Activated CD8-positive, alpha-beta memory T cell treated with anti-CD3 and anti-CD28 coated beads for 36 hours (primary cell): Measurements from ENCODE around the gene HHIPL2. TPM values are rescaled to one million over a fixed set of nuclear protein-coding genes. Genes with fewer than 3 reads are reported as not detected.
"Not testable (repeated sequence)": the region's sequence is repeated elsewhere in the genome, so short reads cannot be mapped to it uniquely, and the experiment has no call there.

Source experiments
- CTCF ChIA-PET: fragments of 350-600 bp; sonication (Branson Sonifier 250); formaldehyde crosslinking; loops from one replicate; lab custom pipeline; 2021; ENCODE audit warnings: antibody characterized with exemption; lab: Charles Lee
- POLR2A ChIA-PET: fragments of 350-600 bp; sonication (Branson Sonifier 250); formaldehyde crosslinking; loops from one replicate; lab custom pipeline; 2021; ENCODE audit warnings: antibody characterized with exemption; lab: Charles Lee
- total RNA-seq, 2 experiments: library from RNA; stranded (reverse); gene quantifications; one replicate each; pipeline ENCODE4 v1.2.3, GENCODE V29; 2021

The HHIPL2 gene
- total RNA-seq, 2 experiments from 2014 or later, result 0.34 to 0.65 TPM

GRCh38 chr1:222546091-222546490 is 1.8 kb downstream of the HHIPL2 start:
- CTCF ChIA-PET, result no interaction called here
- POLR2A ChIA-PET, result interaction anchor here (0.6 kb wide), 1 partner anchor 8 kb away, joined by 3 read pairs; no protein-coding TSS in a partner anchor

- ChIA-PET POLR2A (no interaction called here), CTCF (no interaction called here)
These were observed 4.1 kb downstream of the HHIPL2 start for GRCh38 chr1:222543817-222544216.

DNA sequence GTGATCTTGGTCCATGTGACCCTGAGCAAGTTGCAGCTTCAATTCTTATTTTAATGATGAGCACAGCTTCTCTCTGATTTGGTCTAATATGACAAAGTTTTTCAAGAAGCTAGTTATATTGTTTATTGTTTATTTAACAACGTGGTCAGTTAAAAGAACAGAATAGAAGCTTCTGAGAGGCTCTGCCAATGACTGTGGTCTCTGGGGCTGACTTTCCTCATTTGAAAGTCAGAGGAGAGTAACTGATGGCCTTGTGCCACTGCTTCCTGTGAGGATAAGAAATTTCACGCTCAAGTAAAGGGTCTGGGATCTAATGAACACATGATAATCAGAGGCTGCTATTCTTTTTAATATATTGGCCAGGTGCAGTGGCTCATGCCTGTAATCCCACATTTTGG is 7.3 kb downstream of the HHIPL2 start:
- ChIA-PET CTCF (no interaction called here), POLR2A (no interaction called here)

GRCh38 chr1:222539951-222540597 is 7.8 kb downstream of the HHIPL2 start:
- CTCF ChIA-PET, result no interaction called here
- POLR2A ChIA-PET, result no interaction called here

DNA sequence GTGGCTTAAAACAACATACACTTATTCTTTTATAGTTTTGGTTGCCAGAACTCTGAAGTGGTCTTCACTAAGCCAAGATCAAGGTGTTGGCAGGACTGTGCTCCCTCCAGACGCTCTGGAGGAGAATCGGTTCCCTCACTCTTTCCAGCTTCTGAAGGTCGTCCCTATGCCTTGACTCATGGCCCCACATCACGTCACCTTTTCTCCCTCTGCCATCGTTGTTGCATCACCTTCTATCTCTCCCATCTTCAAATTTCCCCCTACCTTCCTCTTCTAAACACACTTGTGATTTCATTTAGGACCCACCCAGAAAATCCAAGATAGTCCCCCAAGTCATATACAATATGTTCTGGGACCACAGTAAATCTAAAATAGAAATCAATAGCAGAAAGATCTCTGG is 12.4 kb downstream of the HHIPL2 start:
- ChIA-PET POLR2A (no interaction called here), CTCF (no interaction called here)

GRCh38 chr1:222530852-222531251 is 17.1 kb downstream of the HHIPL2 start:
- CTCF ChIA-PET, result no interaction called here
- POLR2A ChIA-PET, result no interaction called here

GRCh38 chr1:222529916-222530315 is 18.0 kb downstream of the HHIPL2 start:
- ChIA-PET POLR2A (no interaction called here), CTCF (interaction anchor here (0.7 kb wide), 1 partner anchor 51 kb away, joined by 3 read pairs; no protein-coding TSS in a partner anchor)

DNA sequence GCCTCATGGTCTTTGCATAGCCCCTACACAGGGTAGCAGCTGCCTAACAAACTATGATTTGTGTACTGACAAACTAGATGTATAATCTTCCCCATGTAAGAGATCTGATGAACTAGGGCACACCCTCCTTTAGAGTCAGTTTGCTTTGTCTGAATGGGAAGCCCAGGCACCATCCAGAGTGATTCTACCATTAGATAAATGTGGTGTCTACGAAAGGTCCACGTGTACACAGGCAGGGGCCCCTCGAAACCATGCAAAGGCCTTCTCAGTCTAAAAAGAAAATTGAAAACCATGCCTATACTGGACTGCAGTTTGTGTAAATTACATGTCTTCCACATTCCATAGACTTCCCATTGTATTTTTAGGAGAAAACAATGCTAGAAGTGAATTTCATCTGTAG is 18.7 kb downstream of the HHIPL2 start:
- POLR2A ChIA-PET, result no interaction called here
- CTCF ChIA-PET, result no interaction called here

- ChIA-PET POLR2A (no interaction called here), CTCF (no interaction called here)
These were observed 22.0 kb downstream of the HHIPL2 start for GRCh38 chr1:222525951-222526350.

DNA sequence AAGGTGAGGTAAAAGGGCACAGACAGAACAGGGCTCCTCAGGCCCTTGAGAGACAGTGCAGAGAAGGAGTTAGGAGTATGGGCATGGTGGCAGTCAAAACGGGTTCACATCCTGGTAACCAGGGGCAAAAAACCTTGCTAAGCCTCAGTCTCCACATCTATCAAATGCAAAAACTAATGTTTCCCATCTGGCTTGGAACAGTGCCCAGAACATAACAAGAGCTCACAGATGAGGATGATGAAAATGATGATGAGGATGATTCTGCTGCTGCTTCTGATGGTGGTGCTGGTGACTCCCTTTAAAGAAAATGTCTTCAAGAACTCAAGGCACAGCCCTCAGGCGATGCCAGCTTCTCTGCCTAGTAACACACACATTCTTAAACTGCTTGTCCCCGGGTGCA is 24.1 kb downstream of the HHIPL2 start:
- ChIA-PET POLR2A (no interaction called here), CTCF (no interaction called here)

DNA sequence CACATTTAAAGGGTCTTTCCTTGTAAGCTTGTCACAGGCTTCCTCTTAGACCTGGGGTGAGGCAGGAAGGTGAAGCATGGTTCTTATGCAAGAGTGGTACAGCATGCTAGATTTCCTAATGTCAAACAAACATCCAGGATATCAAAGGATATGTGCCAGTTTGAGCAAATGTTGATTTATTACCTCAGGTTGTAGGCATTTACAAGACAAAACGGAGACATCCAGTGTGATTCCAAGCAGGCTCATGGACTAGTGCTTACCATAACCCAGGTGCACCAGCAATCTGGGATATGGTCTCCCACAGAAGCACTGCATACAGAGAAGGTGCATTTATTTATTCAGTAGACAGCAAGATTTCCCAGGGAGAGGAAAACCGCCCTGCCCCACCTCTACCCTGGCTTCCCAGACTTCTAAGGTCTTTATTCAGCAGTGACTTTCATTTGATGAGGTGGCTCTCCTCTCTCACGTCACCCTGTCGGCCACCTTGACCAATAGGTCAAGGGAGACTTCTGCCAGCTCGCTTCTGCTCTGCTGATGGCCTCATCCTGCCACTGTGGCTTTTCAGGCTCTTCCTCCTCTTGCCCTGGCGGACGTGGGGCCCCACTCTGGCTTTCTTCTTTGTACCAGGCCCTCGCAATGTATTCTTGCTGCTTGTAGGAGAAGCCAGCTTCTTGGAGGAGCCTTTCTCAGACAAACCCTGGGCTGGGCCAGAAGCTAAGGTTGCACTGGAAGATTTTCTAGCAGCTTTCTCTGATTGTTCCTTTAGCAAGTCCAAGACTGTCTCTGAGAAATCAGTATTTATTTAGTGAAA is 25.6 kb downstream of the HHIPL2 start:
- POLR2A ChIA-PET, result no interaction called here
- CTCF ChIA-PET, result no interaction called here

DNA sequence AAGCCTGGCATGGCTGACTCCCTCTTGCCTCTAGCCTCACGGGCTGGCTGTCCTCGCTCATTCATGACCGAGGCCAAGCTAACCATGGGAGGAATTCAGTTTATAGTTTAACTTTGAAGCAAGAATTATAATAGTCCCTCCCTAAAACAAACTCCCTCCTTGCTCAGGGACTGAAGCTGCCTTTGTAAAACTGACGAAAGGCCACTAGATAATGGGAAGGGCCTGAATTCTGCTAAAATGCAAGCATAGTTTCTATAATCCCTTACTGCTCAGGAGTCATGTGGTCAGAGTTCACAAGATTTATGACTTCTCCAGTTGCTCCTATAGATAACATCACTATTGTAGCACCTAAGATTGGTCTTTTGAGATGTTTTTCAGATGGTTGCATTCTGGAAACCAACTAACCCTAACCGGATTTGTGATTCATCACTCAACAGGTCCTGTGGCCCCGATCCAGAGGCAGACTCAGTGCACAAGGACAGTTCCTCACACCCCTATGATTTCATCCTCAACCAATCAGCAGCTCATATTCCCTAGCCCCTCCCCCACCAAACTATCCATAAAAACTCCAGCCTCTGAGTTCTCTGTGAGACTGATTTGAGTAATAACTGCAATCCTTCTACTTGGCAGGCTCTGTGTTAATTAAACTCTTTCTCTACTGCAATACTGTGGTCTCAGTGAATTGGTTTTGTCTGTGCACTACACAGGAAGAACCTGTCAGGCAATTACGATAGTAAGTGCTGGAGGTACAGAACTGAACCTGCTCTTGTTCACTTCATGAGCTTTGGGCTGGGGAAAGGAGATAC is 26.4 kb downstream of the HHIPL2 start:
- ChIA-PET POLR2A (no interaction called here), CTCF (no interaction called here)

DNA sequence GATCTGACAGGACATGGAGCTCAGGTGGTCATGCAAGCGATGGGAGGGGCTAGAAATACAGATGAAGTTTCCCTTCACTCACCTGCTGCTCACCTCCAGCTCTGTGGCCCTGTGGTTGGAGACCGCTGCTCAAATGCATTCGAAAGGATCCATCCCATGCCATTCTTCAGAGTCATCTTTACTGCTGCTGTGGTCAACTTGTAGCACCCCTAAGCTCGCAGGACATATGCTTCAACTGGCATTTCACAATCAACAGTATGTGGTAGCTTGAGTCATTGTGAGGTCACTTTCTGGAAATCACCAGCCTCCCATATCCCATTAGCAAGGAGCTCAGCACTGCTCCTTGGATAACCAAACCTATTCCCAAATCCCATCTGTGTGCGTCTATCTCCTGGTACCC is 58.4 kb downstream of the HHIPL2 start:
- POLR2A ChIA-PET, CTCF ChIA-PET: not testable (repeated sequence)

DNA sequence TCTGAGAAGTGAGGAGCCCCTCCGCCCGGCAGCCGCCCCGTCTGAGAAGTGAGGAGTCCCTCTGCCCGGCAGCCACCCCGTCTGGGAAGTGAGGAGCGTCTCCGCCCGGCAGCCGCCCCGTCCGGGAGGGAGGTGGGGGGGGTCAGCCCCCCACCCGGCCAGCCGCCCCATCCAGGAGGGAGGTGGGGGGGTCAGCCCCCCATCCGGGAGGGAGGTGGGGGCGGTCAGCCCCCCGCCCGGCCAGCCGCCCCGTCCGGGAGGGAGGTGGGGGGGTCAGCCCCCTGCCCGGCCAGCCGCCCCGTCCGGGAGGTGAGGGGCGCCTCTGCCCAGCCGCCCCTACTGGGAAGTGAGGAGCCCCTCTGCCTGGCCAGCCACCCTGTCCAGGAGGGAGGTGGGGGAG is 60.1 kb downstream of the HHIPL2 start:
- POLR2A ChIA-PET, CTCF ChIA-PET: not testable (repeated sequence)

DNA sequence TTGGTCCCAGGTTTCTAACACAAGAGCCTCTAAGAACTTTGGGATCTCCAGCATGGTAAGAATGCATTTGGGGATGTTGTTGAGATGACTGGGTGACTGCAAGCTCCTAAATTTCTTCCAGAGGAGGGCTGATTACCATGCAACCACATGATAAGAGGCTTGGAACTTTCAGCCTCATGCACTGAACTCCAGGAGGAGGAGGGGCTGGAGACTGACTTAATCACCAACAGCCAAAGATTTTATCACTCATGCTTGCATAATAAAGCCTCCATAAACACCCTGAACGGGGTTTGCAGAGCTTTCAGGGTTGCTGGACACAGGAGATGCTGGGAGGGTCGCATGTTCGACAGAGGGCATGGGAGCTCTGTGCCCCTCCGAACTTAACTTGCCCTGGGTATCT is 63.9 kb downstream of the HHIPL2 start:
- POLR2A ChIA-PET, result not testable (repeated sequence)

GRCh38 chr1:222479567-222479966 is 68.3 kb downstream of the HHIPL2 start:
- CTCF ChIA-PET, POLR2A ChIA-PET: not testable (repeated sequence)

More for the DNA sequence above, 63.9 kb downstream of the HHIPL2 start:
- CTCF ChIA-PET, result not testable (repeated sequence)

- POLR2A ChIA-PET, CTCF ChIA-PET: not testable (repeated sequence)
These were observed 71.5 kb downstream of the HHIPL2 start for GRCh38 chr1:222476436-222476835.

DNA sequence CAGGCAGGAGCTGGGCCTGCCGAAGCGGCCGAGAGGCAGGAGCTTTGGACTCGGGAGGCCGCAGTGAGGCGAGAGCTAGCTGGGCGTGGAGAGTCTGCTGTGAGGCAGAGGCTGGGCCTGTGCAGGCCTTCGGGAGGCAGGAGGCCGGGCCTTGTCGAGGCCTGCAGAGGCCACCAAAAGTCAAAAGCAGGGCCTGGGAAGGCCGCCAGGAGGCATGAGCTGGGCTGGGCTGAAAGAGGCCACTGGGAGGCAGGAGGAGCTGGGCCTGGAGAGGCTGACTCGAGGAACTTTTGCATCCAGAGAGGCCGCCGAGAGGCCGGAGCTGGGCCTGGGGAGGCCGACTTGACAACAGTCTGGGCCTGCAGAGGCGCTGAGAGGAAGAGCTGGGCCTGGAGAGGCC is 74.2 kb downstream of the HHIPL2 start:
- POLR2A ChIA-PET, CTCF ChIA-PET: not testable (repeated sequence)

- CTCF ChIA-PET, POLR2A ChIA-PET: not testable (repeated sequence)
These were observed 74.9 kb downstream of the HHIPL2 start for GRCh38 chr1:222472776-222473540.
